CD4-positive, alpha-beta T cell treated with Interleukin-10 for 1 hour (primary cell): Measurements from ENCODE around the gene MICAL3.
A peak's percentile ranks its signal among the peaks of the same experiment; 100 is the strongest.
"Not testable (repeated sequence)": the region's sequence is repeated elsewhere in the genome, so short reads cannot be mapped to it uniquely, and the experiment has no call there.

ENCODE experiments used
- DNase-seq: peaks from one replicate; pipeline ENCODE4 v3.0.0-alpha.2; 2020

Gene MICAL3

DNA sequence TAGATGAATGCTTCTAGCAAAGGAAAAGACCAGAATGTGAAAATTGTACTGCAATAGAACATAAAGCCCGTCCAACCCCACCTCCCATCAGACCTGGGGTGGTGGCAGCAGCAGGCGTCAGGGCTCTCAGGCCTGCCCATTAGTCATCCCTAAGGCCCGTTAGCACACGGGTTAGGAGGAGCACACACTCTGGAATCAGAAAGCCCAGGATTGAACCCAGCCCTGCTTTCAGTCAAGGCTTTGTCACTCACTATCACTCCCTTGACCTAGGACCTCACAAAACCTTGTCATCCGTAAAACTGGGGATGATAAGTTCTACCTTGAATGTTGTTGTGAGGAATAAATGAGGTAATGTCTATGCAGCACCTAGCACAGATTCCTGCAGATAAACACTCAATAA lies 26.9 kb downstream of the MICAL3 start:
- no peak for DNase-seq

GRCh38 chr22:17995256-17995655 lies 29.1 kb downstream of the MICAL3 start:
- DNase-seq, result not testable (repeated sequence)

GRCh38 chr22:17994424-17995108 lies 29.8 kb downstream of the MICAL3 start:
- no peak for DNase-seq

- not testable (repeated sequence) for DNase-seq
These were observed 31.4 kb downstream of the MICAL3 start for GRCh38 chr22:17992976-17993375.

- not testable (repeated sequence) for DNase-seq
These were observed 32.4 kb downstream of the MICAL3 start for GRCh38 chr22:17991992-17992391.

DNA sequence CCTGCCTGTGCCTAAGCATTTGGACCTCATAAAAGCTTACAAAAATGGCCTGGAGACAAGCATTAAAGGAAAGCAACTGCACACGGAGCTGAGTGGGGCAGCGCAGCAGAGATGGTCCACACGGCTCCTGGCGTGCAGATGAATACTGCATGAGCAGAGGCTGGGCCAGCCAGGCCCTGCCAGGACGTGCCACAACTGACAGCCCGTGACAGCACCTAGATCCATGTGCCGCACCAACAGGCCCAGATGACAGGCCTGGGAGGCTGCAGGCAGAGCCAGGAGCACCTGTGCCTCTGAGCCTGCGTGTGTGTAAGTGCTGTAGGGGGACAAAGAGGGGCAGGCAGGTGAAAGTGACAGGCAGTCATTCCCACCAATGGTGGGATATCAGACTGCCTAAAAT lies 33.4 kb downstream of the MICAL3 start:
- DNase-seq, result no peak

GRCh38 chr22:17990147-17990546 lies 34.2 kb downstream of the MICAL3 start:
- no peak for DNase-seq

DNA sequence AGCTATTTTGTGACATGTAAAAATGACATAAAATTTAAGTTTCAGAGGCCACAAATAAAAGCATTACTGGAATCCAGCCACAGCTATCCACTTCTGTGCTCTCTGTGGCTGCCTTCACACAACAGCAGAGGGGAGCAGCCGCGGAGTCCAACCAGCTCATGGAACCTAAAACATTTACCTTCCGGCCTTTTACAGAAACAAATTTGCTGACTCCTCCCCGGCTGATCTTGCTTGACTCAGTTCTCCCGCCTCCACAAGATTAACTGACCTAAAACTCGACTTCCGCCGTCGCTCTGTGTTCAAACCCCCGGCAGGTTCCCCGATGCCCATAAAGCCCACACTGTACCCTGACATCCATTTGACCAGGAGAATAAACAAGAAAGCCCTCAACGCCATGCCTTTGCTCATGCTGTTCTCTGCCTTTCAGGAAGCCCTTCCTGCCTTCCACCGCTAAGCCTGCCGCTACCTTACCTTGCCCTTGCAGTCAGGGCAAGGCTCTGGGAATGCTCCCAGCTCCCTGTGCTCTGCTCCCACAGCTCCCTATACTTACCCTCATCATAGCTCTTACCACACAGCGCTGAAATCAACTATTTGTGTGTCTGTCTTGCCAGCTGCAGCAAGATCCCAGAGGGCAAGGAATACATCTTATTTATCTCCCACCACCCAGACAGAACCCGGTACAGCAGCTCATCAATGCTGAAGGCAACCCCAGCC lies 35.4 kb downstream of the MICAL3 start:
- no peak for DNase-seq

- no peak for DNase-seq
These were observed 38.8 kb downstream of the MICAL3 start for GRCh38 chr22:17985606-17986005.

DNA sequence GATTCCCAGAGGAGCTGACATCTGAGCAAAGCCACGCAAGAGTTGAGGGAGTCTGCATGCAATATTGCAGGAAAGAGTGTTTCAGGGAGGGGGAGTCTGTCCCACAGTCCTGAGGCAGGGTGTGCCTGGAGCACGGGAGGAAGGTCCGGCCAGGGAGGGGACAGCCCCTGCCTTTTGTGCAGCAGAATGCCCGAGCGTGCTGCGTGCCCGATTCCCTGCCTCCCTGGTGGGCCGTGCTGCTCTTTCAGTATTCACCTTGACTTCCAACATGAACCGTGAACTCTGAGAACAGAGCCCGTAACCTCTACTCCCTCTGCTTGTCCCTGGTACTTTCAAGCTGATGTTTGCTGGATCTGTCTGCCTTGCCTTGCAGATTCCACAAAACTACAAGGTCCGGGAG lies 39.3 kb downstream of the MICAL3 start:
- DNase-seq, result not testable (repeated sequence)

DNA sequence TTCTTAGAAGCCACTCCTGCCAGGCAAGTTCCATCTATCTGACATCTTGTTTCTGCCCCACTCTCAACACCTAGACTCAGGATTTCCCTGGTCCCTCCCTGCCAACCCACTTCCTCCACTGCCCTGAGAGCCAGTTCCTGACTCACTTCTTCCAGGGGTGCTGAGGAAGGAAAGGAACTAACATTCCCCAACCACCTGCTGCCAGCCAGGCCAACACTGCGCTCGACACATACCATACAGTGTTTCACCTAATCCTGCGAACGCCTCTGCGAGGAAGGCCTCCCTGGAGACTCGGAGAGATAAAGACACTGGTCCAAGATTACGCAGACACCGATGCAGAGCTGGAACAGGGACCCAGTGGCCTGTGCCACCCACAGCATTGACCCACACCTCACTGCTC lies 40.2 kb downstream of the MICAL3 start:
- DNase-seq, result no peak

- DNase-seq, result no peak
These were observed 41.7 kb downstream of the MICAL3 start for GRCh38 chr22:17982572-17983141.

DNA sequence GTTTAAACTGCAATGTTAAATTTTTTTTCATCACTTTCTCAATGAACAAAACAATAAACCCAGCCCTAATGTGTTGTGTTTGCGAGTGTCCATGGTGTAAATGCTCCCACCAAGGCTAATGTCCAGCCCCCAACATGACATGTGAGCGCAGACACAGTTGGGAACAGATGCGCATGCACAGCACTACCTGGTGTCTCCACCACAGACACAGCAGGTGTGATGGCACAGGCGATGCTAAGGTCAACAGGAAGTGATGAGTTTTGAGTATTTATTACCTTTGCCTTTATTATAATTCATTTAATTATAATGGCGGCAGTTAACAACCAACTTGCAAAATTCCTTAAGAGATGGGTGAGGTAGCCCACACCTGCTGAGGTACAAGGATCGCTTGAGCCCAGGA lies 42.9 kb downstream of the MICAL3 start:
- peak; percentile 8 for DNase-seq

- peak; percentile 48 for DNase-seq
These were observed 43.7 kb downstream of the MICAL3 start for GRCh38 chr22:17980638-17981051.

GRCh38 chr22:17980015-17980590 lies 44.3 kb downstream of the MICAL3 start:
- no peak for DNase-seq

DNA sequence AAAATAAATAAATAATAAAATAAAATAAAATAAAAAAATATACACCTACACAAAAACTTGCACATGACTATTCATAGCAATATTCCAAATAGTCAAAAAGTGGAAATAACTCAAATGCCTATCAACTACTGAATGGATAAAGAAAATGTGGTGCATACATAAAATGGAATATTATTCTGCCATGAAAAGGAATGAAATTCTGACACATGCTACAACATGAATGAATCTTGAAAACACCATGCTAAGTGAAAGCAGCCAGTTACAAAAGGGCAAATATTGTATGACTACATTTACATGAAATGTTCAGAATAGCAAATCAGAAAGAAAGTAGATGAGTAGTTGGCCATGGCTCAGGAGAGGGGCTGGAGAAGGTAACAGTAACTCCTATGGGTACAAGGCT lies 46.3 kb downstream of the MICAL3 start:
- no peak for DNase-seq

- DNase-seq, result no peak
These were observed 47.0 kb downstream of the MICAL3 start for GRCh38 chr22:17977371-17977770.

DNA sequence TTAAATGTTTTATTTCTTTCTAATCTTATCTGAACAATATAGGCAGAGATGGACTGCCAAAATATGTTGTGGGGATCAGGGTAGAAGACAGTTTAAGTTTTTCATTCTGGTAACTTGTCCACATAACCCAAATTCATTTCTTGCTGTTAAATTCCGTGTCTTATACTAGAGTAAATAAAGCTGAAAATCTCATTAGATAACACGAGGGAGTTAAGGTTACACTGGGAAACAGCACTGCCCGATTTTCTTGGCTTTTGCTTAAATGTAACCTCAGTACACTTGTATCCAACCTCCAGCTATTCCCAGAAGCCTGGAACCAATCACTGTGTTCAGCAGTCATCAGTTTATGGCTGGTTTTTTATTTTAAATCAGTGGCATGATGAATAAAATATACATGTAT lies 48.2 kb downstream of the MICAL3 start:
- DNase-seq, result no peak

- no peak for DNase-seq
These were observed 49.5 kb downstream of the MICAL3 start for GRCh38 chr22:17974703-17975372.

GRCh38 chr22:17974087-17974486 lies 50.3 kb downstream of the MICAL3 start:
- DNase-seq, result no peak

DNA sequence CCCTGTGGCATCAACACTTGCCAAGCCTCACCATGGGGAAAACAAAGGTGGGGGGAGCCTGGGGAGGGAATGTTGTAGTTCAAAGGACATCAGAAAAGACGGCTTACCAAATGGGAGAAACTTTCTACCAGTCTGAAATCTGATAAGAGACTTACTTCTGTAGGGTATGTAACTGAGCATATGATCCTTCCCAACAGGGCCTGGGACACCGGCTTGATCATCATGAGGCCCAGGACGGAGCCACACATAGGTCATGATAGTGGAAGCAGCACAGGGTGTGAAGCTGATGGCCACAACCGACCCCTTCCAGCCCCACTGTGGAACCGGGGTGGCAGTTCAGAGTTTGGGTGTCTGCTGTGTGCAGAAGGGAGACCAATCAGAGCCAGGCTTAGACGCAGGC lies 51.1 kb downstream of the MICAL3 start:
- DNase-seq, result no peak

DNA sequence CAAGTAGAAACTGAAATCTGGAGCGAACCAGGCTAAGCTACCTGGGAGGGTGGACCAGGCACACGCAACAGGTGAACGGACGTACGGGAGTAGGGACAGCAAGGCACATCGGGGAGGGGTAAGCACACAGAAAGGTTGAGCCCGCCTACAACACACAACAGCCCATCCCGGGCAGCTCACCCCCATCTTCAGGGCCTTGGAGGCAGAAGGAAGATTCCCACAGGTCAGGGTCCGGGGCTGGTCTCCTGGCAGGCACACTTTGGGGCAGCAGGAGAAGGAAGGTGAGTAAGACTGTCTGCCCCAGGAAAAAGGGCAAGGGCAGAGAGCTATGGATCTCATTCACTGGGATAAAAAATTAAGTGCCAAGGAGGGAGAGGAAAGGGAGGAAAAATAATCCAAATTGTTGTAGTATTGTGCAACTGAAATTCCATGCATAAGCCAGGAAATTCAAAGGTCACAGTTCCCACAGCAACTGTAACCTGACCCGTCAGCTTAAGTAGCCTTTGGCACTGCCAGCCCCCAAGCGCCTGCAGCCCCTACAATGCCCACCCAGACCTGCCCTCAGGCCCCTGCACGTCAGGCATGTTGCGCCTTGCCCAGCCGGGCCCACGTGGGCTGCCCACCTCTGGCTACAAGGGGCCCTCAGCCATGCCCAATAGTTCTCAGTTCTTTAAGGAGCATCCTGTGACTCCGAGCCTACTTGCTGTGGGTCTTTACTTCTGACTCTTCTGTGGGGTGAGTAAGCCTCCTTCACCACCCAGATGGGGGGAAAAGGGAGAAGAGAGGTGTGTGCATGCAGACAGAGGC lies 51.8 kb downstream of the MICAL3 start:
- DNase-seq, result no peak
